Colonic mucosa (tissue), 4 donors: ENCODE data around the gene GRK5. TPM values are rescaled to one million over a fixed set of nuclear protein-coding genes. Genes with fewer than 3 reads are reported as not detected.
"Not testable (repeated sequence)": the region's sequence is repeated elsewhere in the genome, so short reads cannot be mapped to it uniquely, and the experiment has no call there.

ENCODE experiments used
- DNase-seq: peaks from one replicate; pipeline ENCODE4 v3.0.0-alpha.2; 2020
- H3K27ac ChIP-seq: fragments of 200-600 bp; one replicate; pipeline ENCODE4 v1.8.0; 2021
- H3K27me3 ChIP-seq: fragments of 200-600 bp; one replicate; pipeline ENCODE4 v1.8.0; 2021
- H3K36me3 ChIP-seq: fragments of 200-600 bp; one replicate; pipeline ENCODE4 v1.8.0; 2021
- H3K4me1 ChIP-seq: fragments of 200-600 bp; one replicate; pipeline ENCODE4 v1.8.0; 2021; ENCODE audit warnings: mild to moderate bottlenecking
- H3K4me3 ChIP-seq: fragments of 200-600 bp; one replicate; pipeline ENCODE4 v1.8.0; 2021
- H3K9ac ChIP-seq, 2 donors: one replicate each; pipeline ENCODE4 v1.7.0; 2013; ENCODE audit warnings: control low read depth in 2 of 2, low read depth in 2 of 2, low read length in 2 of 2
- H3K9me3 ChIP-seq: fragments of 200-600 bp; one replicate; pipeline ENCODE4 v1.8.0; 2021
- CTCF ChIP-seq: fragments of 200-600 bp; IDR thresholded peaks from one replicate; pipeline ENCODE4 v1.8.0; 2022; ENCODE audit warnings: antibody characterized with exemption, mild to moderate bottlenecking
- intact Hi-C: fragments of 100-400 bp; cut with DNase I; formaldehyde crosslinking; loops from one replicate; pipeline ENCODE4 v1.14.1; 2022
- total RNA-seq, 2 donors: library from RNA; stranded (reverse); fragmentation: NEBNext Ultra II Directional in 1 of 2; extraction: Animal tissue kit (Norgen Biotek cat#: 25700) in 1 of 2; gene quantifications; one replicate each; pipeline ENCODE4 v1.2.1, GENCODE V29; 2021
- donor health status: healthy.
- donor health status: DM: no; HTN: no; CAD: no.
- donor health status: DM: no; HTN: no; CAD: no.

Gene GRK5
- total RNA-seq, 2 donors from 2014 or later: 4.6 to 12.7 TPM

GRCh38 chr10:119177708-119178371 lies 29.5 kb upstream of the GRK5 start:
- Histone ChIP-seq H3K4me3 (peak overlapping the region; percentile 65), H3K36me3 (no peaks in the 10 kb centered on the region), H3K4me1 (no peaks in the 10 kb centered on the region), H3K27me3 (no peaks in the 10 kb centered on the region), H3K27ac (peak overlapping the region; percentile 85), H3K9ac (peak overlapping the region; percentile 86 to 90), H3K9me3 (no peaks in the 10 kb centered on the region)
- no peak for TF ChIP-seq CTCF
- DNase-seq: peak; percentile 25
- intact Hi-C loops: no loop called here

GRCh38 chr10:119178372-119179119 lies 28.8 kb upstream of the GRK5 start, which contains the start of gene PRDX3:
PRDX3 (minus strand) TSS chr10:119178812; CDS start chr10:119178790, 22 bp downstream.
- Histone ChIP-seq H3K4me1 (no peaks in the 10 kb centered on the region), H3K9ac (peak within 1 kb of the TSS; percentile 86 to 90), H3K4me3 (peak within 1 kb of the TSS; percentile 65), H3K36me3 (no peaks in the 10 kb centered on the region), H3K27me3 (no peaks in the 10 kb centered on the region), H3K9me3 (no peaks in the 10 kb centered on the region), H3K27ac (peak within 1 kb of the TSS; percentile 85)
- no peak for TF ChIP-seq CTCF
- DNase-seq: peak; percentile 94
- intact Hi-C loops: no loop called here

GRCh38 chr10:119180850-119181400 lies 26.4 kb upstream of the GRK5 start:
- H3K27me3 ChIP-seq, H3K4me1 ChIP-seq, H3K9me3 ChIP-seq, H3K27ac ChIP-seq, H3K9ac ChIP-seq, intact Hi-C loops, H3K36me3 ChIP-seq, H3K4me3 ChIP-seq, DNase-seq: not testable (repeated sequence)

GRCh38 chr10:119183664-119184412 lies 23.5 kb upstream of the GRK5 start:
- no peak for TF ChIP-seq CTCF
- Histone ChIP-seq H3K9ac (no peak overlapping the region), H3K4me1 (no peaks in the 10 kb centered on the region), H3K4me3 (no peak overlapping the region), H3K27me3 (no peaks in the 10 kb centered on the region), H3K9me3 (no peaks in the 10 kb centered on the region), H3K27ac (no peak overlapping the region), H3K36me3 (no peaks in the 10 kb centered on the region)
- intact Hi-C loops: no loop called here
- no peak for DNase-seq

- DNase-seq: no peak
- no peaks in the 10 kb centered on the region for H3K36me3 ChIP-seq
- no peak overlapping the region for H3K4me3 ChIP-seq
- no peaks in the 10 kb centered on the region for H3K9me3 ChIP-seq
- no peak overlapping the region for H3K9ac ChIP-seq
- TF ChIP-seq CTCF: no peak
- H3K27me3 ChIP-seq: no peaks in the 10 kb centered on the region
- no peak overlapping the region for H3K27ac ChIP-seq
- no peaks in the 10 kb centered on the region for H3K4me1 ChIP-seq
- intact Hi-C loops: no loop called here
Observed at GRCh38 chr10:119189811-119190282, 17.5 kb upstream of the GRK5 start.
